Left colon (tissue), 2 donors: ENCODE results near the gene SH3BP5L. TPM values are rescaled to one million over a fixed set of nuclear protein-coding genes. Genes with fewer than 3 reads are reported as not detected.
"Not testable (repeated sequence)": the region's sequence is repeated elsewhere in the genome, so short reads cannot be mapped to it uniquely, and the experiment has no call there.

ENCODE experiments used
- ATAC-seq: fragments of 200-7000 bp; cut with Tn5 transposase; one replicate; pipeline ENCODE4 v1.9.1; 2020; ENCODE audit warnings: mild to moderate bottlenecking, moderate library complexity
- DNase-seq, 2 donors: peaks; one replicate each; pipeline ENCODE4 v3.0.0-alpha.2; 2020
- intact Hi-C, 2 donors: fragments of 100-400 bp; cut with DNase I in 1 of 2; cut with micrococcal nuclease in 1 of 2; formaldehyde crosslinking; loops; one replicate each; pipeline versions ENCODE4 v1.11.2 to v1.14.0; 2022; cut with DNase I, micrococcal nuclease
- total RNA-seq, 2 donors: library from RNA; stranded (reverse); fragmentation: NEBNext Ultra II Directional; extraction: Animal tissue kit (Norgen Biotek cat#: 25700); gene quantifications; one replicate each; pipeline ENCODE4 v1.2.1, GENCODE V29; 2021
- donor health status: DM: no; HTN: no; CAD: no.
- donor health status: DM: yes; HTN: yes; CAD: no.

The SH3BP5L gene
- total RNA-seq, 2 donors from 2014 or later: 22.2 to 25.9 TPM

GRCh38 chr1:248814351-248814750 is 11.4 kb downstream of the SH3BP5L start:
- DNase-seq: no peak
- ATAC-seq: no peak
- intact Hi-C loops: no loop called here

GRCh38 chr1:248813546-248813945 is 12.2 kb downstream of the SH3BP5L start:
- no peak for DNase-seq
- no peak for ATAC-seq
- intact Hi-C loops: no loop called here

DNA sequence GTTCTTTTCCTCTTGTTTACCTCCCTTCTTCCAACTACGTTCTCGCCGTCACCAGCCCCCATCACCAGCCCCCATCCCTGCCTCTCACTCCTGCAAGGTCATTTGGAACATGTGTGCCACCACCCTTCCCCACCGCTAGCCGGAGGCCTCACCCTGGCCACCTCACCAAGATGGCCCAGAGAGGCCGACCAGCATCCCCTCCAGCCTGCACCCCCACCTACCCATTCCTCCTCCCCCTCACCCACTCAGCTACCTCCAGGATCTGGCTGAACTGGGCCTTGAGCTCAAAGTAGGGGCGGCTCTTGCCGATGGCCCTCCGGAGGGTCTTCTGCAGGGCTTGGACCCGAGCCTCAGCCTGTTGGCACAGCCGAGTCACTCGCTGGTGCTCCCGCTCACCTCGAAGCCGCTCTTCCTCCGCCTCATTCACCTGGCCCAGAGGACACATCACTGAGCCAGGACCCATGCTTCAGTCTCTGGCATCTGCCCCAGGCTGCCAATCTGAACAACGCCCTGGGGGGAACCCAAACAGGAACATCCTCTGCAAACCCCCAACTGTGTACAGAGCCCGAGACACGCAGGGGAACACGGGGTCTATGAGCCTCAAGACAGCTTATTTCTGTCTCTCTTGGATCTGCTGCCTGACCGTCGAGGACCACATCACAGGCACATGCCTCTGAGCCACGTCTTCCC is 12.8 kb downstream of the SH3BP5L start:
- DNase-seq (no peak), ATAC-seq (no peak)
- intact Hi-C loops: no loop called here

DNA sequence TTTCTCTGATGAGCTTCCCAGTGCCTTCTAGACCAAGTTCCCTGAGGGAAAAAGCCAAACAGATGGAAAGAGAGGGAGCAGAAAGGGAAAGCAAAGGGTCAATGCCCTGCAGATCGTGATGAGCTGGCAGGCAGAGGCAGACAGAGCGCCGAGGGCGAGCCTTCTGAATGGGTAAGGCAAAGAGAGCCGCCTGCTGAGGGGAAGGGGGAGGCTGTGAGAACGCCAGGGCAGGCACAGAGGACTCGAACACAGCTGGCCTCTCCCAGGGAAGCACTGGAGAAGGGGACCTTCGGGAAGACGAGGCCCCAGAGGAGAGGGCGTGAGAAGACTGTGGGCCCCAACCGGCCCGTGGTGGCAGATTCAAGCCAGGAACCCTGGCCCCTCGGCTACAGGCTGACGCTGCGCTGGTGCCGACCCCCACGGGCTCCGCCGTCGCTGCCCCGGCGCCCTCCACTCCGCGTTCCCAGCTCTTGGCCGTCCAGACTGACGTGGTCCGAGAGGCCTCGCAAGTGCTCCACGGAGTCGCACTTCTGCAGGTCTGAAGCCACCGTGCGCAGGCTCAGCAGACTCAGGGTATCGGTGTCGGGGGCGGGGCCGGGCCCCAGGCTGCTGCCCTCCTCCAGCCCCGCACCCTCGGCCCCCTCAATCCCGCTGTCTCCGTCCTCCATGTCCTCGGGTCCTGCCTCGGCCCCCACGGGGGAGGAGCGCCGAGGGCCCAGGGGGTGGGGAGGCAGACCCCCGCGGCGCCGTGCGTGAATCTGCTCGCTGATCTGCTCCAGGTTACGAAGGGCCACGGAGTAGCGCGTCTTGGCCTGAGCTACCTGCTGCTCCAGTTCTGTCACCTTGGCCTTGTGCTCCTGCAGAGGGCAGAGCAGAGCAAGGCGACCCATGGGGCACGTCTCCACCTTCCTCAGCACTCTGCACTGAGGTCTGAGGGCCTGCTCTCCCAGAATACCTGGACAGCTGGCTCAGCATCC is 13.9 kb downstream of the SH3BP5L start:
- intact Hi-C loops: no loop called here
- DNase-seq: no peak
- ATAC-seq: peak; percentile 44

- DNase-seq: peak in 1 of 2 donors; percentile 30
- intact Hi-C loops: no loop called here
- peak; percentile 27 for ATAC-seq
These were observed 14.8 kb downstream of the SH3BP5L start for GRCh38 chr1:248810727-248811513.

GRCh38 chr1:248810000-248810726 is 15.6 kb downstream of the SH3BP5L start:
- DNase-seq (no peak), ATAC-seq (no peak)
- intact Hi-C loops: no loop called here

DNA sequence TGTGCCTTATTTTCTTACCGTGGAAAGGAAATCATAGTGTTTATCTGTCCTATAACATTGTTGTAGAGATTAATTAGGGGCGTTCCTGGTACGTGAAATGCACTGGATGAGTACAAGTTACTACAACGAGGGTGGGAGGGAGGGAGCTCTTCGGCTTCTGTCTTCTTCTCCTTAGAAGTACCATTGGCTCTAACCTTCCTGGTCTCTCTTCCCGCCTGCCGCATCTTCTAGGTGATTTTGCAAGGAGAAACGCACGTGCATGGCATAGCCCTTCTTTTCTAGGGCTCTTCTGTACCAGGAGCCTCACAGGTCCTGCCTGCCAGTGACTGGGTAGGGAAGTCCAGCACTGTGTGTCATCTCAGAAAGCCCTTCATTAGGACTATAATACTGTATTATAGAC is 16.8 kb downstream of the SH3BP5L start:
- ATAC-seq (no peak), DNase-seq (no peak)
- intact Hi-C loops: no loop called here

- DNase-seq: peak; percentile 51 to 68
- ATAC-seq: peak; percentile 62
These were observed 18.5 kb downstream of the SH3BP5L start for GRCh38 chr1:248807067-248807737.

DNA sequence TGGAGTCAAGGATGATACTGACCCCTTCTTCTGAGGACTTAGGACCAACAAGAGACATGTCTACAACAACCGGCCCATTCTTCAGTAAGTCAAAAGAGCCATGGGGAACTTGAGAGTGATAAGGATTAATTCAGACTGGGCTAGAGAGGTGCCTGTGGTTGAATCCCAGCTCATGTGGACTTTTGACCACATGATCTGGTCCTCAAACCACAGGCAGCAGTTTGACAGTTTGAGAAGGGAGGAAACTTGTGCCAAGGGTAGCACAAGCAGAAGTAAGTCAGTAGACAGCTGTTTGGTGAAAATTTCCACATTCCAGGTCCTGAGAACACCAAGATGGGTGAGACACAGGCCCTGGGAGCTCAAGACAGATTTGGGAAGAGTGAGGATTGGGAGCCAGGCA is 19.8 kb downstream of the SH3BP5L start:
- DNase-seq (no peak), ATAC-seq (no peak)
- intact Hi-C loops: no loop called here

More at GRCh38 chr1:248807067-248807737, 18.5 kb downstream of the SH3BP5L start:
- intact Hi-C loops: no loop called here

DNA sequence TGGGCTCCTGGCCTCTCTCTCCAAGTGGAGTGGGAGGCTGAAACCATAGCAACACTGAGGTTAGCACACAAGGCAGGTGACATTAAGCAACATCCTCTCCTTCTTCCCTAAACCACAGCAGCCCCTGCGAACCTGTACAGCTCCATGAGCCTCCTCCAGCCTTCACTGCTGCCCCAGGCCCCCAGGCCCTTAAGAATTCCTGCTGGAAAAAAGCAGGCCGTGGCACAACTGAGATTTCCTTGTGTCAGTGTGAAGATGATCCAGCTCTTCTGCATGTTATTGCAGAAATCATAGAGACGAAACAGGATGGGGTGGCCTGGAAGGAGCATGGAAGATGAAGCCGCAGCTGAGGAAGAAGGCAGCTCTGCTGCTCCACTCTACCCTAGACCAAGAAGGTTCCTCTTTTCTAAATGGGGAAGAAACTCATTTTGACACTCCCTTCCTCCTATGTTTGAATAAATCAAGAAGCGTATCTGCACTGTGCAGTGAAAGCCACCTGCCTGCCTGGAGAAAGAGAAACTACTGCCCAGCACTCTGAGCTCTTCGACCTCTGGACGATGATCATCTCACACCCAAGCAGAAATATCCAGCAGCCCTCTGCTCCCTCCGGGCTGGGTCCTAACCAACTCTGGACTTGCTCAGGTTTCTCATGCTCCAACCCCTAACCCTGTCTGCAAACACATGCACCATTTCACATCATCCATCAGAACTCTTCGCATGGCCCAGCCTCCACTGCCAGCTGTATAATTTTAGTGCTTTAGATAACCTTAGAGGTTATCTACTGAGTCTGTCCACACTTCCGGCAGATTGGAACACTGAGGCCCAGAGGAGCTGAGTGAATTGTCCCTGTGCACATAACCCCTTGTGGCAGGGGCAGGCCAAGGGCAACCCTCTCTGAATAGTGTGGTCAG is 20.7 kb downstream of the SH3BP5L start:
- peak; percentile 67 for ATAC-seq
- peak; percentile 32 to 45 for DNase-seq
- intact Hi-C loops: no loop called here

DNA sequence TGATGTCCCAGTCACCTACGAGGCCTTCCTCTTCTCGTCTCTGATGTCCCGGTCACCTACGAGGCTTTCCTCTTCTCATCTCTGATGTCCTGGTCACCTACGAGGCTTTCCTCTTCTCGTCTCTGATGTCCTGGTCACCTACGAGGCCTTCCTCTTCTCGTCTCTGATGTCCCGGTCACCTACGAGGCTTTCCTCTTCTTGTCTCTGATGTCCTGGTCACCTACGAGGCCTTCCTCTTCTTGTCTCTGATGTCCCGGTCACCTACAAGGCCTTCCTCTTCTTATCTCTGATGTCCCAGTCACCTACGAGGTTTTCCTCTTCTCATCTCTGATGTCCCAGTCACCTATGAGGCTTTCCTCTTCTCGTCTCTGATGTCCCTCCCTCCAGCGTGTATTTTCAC is 22.2 kb downstream of the SH3BP5L start:
- ATAC-seq, DNase-seq, intact Hi-C loops: not testable (repeated sequence)

DNA sequence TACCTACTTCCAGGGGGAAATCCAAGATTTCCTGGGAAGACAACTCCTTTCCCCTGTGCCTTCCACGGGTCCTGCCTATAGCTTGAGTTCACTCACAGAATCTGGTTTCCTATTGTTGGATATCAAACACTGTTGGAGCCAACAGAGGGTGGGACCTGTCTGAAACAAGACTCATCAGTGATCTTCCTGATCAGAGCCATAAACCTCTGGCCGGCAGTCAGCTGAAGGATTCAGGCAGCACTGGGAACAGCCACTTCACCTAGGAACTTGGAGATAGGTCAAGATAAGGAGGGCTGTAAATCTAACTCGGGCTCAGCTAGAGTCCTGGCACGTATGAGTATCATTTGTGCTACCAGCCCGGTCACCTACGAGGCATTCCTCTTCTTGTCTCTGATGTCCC is 23.3 kb downstream of the SH3BP5L start:
- DNase-seq: peak; percentile 62 to 76
- intact Hi-C loops: no loop called here
- ATAC-seq: peak; percentile 78

GRCh38 chr1:248800459-248800858 is 25.3 kb downstream of the SH3BP5L start:
- ATAC-seq: no peak
- no peak for DNase-seq
- intact Hi-C loops: no loop called here

DNA sequence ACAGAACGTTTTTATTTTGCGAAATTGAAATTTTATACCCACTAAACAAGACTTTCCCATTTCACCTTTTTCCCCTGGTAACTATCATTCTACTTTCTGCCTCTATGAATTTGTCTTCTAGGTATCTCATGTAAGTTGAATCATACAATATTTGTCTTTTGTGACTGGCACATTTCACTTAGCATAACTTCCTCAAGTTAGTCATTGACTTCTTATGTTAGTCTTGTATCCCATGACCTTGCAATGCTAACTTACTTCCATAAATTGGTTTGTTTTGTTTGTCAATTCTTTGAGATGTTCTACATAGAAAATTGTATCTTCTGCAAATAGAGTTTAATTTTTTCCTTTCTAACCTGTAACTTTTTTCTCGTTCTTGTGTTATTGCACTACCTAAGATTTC is 26.9 kb downstream of the SH3BP5L start:
- intact Hi-C loops: no loop called here
- no peak for DNase-seq
- no peak for ATAC-seq

DNA sequence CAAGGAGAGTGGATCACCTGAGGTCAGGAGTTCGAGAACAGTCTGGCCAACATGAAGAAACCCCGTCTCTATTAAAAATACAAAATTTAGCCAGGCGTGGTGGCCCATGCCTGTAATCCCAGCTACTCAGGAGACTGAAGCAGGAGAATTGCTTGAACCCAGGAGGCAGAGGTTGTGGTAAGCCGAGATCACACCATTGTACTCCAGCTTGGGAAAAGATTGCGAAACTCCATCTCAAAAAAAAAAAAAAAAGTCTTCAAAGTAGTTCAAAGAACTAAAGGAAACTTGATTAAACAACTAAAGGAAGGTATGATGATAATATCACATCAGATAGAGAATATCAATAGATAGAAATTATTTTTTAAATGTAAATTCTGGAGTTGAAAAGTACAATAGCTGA is 31.1 kb downstream of the SH3BP5L start:
- not testable (repeated sequence) for ATAC-seq, DNase-seq

GRCh38 chr1:248793592-248793991 is 32.1 kb downstream of the SH3BP5L start:
- ATAC-seq: no peak
- intact Hi-C loops: no loop called here

More for the DNA sequence above, 31.1 kb downstream of the SH3BP5L start:
- intact Hi-C loops: not testable (repeated sequence)

GRCh38 chr1:248792342-248792741 is 33.4 kb downstream of the SH3BP5L start:
- ATAC-seq: no peak
- intact Hi-C loops: no loop called here
- no peak for DNase-seq

More at GRCh38 chr1:248793592-248793991, 32.1 kb downstream of the SH3BP5L start:
- no peak for DNase-seq
